Gastroesophageal sphincter (tissue), 3 donors: Measurements from ENCODE around the gene RBFOX2.

ENCODE experiments used
- EP300 ChIP-seq: sonication (generic); formaldehyde crosslinking; IDR thresholded peaks from one replicate; pipeline ENCODE4 v1.6.1; 2017; ENCODE audit warnings: antibody characterized with exemption, mild to moderate bottlenecking
- POLR2A ChIP-seq, 2 donors: fragments of 450-650 bp; IDR thresholded peaks; one replicate each; pipeline ENCODE4 v1.6.1; 2017; ENCODE audit warnings: antibody characterized with exemption in 2 of 2, mild to moderate bottlenecking in 2 of 2, moderate library complexity in 1 of 2
- POLR2AphosphoS5 ChIP-seq: sonication (generic); formaldehyde crosslinking; IDR thresholded peaks from one replicate; pipeline ENCODE4 v1.6.1; 2017; ENCODE audit warnings: antibody characterized with exemption
- TF ChIP-seq, protein P1 (sequence below), 4 experiments: fragments of 200-600 bp in 2 of 4; fragments of 450-650 bp in 2 of 4; sonication (generic) in 1 of 4; IDR thresholded peaks; one replicate each; pipeline ENCODE4 v1.5.1; 2017 to 2019; ENCODE audit warnings: antibody characterized with exemption in 4 of 4, mild to moderate bottlenecking in 2 of 4, moderate library complexity in 2 of 4

DNA sequence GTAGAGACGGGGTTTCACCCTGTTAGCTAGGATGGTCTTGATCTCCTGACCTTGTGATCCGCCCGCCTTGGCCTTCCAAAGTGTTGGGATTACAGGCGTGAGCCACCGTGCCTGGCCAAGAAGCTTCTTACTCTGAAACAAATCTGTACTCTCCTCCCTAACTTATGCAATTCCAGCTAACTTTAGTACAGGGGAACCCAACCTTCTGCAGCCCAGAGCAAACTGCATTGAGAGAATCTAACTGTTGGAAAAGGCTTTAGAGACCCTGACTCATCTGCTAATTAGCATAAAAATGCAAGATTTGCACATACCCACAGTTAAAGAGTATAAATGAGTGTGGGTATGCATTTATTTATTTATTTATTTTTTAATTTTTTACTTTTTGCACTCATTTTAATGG is 246.1 kb downstream of the RBFOX2 start:
- TF ChIP-seq POLR2AphosphoS5 (no peak), EP300 (no peak), POLR2A (IDR thresholded peaks at IDR 0.05) (no peak)
- TF ChIP-seq, protein P1, sequence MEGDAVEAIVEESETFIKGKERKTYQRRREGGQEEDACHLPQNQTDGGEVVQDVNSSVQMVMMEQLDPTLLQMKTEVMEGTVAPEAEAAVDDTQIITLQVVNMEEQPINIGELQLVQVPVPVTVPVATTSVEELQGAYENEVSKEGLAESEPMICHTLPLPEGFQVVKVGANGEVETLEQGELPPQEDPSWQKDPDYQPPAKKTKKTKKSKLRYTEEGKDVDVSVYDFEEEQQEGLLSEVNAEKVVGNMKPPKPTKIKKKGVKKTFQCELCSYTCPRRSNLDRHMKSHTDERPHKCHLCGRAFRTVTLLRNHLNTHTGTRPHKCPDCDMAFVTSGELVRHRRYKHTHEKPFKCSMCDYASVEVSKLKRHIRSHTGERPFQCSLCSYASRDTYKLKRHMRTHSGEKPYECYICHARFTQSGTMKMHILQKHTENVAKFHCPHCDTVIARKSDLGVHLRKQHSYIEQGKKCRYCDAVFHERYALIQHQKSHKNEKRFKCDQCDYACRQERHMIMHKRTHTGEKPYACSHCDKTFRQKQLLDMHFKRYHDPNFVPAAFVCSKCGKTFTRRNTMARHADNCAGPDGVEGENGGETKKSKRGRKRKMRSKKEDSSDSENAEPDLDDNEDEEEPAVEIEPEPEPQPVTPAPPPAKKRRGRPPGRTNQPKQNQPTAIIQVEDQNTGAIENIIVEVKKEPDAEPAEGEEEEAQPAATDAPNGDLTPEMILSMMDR (IDR thresholded peaks at IDR 0.05), result no peak
